HL-60 (cell line): ENCODE data around the gene IGFALS.

Experiments used
- DNase-seq, 2 experiments: peaks; one replicate each; pipeline ENCODE4 v3.0.0-alpha.2; 2010 to 2020; ENCODE audit warnings: low read depth in 1 of 2, low spot score in 1 of 2
- H3K27ac ChIP-seq: fragments of 250-450 bp; sonication (Bioruptor Pico); replicated peaks from 2 replicates; pipeline ENCODE4 v1.5.1; 2020; ENCODE audit warnings: mild to moderate bottlenecking, moderate library complexity
- H3K27me3 ChIP-seq: fragments of 250-450 bp; sonication (Bioruptor Pico); 2 replicates; pipeline ENCODE4 v1.5.1; 2021; ENCODE audit warnings: mild to moderate bottlenecking, moderate library complexity; ENCODE audit not compliant: insufficient read depth, poor library complexity, severe bottlenecking
- H3K4me3 ChIP-seq: replicated peaks from 2 replicates; pipeline ENCODE4 v1.5.1; 2011; ENCODE audit warnings: mild to moderate bottlenecking, control low read depth, low read length; ENCODE audit not compliant: insufficient read depth
- GABPA ChIP-seq: IDR thresholded peaks from 2 replicates; pipeline ENCODE4 v1.6.1; 2012; ENCODE audit warnings: low read depth
- POLR2AphosphoS5 ChIP-seq: IDR thresholded peaks from 2 replicates; pipeline ENCODE4 v1.6.1; 2012; ENCODE audit warnings: low read depth
- SPI1 ChIP-seq: IDR thresholded peaks from 2 replicates; pipeline ENCODE4 v1.6.1; 2012; ENCODE audit warnings: low read depth, mild to moderate bottlenecking, borderline replicate concordance
- TF ChIP-seq, protein P1 (sequence below): IDR thresholded peaks from 2 replicates; pipeline ENCODE4 v1.6.1; 2012; ENCODE audit warnings: low read depth; ENCODE audit not compliant: insufficient replicate concordance
- TF ChIP-seq, protein P2 (sequence below): IDR thresholded peaks from one replicate; pipeline ENCODE4 v1.5.1; 2011; ENCODE audit warnings: low read length, control low read depth, inconsistent platforms; ENCODE audit not compliant: insufficient read depth

The IGFALS gene

DNA sequence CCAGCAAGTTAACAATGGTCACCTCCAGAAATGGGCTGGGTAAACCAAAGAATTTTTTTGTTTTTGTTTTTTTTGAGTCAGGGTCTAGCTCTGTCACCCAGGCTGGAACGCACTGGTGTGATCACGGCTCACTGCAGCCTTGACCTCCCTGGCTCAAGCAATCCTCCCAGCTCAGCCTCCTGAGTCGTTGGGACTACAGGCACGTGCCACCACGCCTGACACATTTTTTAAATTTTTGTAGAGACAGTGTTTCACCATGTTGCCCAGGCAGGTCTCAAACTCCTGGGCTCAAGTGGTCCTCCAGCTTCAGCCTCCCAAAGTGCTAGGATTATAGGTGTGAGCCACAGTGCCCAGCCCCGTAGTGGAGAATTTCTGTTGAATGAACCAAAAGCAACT lies 12.8 kb downstream of the IGFALS start:
- DNase-seq, result no peak
- TF ChIP-seq POLR2AphosphoS5 (no peak), GABPA (no peak), SPI1 (no peak)
- TF ChIP-seq, protein P1, sequence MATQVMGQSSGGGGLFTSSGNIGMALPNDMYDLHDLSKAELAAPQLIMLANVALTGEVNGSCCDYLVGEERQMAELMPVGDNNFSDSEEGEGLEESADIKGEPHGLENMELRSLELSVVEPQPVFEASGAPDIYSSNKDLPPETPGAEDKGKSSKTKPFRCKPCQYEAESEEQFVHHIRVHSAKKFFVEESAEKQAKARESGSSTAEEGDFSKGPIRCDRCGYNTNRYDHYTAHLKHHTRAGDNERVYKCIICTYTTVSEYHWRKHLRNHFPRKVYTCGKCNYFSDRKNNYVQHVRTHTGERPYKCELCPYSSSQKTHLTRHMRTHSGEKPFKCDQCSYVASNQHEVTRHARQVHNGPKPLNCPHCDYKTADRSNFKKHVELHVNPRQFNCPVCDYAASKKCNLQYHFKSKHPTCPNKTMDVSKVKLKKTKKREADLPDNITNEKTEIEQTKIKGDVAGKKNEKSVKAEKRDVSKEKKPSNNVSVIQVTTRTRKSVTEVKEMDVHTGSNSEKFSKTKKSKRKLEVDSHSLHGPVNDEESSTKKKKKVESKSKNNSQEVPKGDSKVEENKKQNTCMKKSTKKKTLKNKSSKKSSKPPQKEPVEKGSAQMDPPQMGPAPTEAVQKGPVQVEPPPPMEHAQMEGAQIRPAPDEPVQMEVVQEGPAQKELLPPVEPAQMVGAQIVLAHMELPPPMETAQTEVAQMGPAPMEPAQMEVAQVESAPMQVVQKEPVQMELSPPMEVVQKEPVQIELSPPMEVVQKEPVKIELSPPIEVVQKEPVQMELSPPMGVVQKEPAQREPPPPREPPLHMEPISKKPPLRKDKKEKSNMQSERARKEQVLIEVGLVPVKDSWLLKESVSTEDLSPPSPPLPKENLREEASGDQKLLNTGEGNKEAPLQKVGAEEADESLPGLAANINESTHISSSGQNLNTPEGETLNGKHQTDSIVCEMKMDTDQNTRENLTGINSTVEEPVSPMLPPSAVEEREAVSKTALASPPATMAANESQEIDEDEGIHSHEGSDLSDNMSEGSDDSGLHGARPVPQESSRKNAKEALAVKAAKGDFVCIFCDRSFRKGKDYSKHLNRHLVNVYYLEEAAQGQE, result no peak
- TF ChIP-seq, protein P2, sequence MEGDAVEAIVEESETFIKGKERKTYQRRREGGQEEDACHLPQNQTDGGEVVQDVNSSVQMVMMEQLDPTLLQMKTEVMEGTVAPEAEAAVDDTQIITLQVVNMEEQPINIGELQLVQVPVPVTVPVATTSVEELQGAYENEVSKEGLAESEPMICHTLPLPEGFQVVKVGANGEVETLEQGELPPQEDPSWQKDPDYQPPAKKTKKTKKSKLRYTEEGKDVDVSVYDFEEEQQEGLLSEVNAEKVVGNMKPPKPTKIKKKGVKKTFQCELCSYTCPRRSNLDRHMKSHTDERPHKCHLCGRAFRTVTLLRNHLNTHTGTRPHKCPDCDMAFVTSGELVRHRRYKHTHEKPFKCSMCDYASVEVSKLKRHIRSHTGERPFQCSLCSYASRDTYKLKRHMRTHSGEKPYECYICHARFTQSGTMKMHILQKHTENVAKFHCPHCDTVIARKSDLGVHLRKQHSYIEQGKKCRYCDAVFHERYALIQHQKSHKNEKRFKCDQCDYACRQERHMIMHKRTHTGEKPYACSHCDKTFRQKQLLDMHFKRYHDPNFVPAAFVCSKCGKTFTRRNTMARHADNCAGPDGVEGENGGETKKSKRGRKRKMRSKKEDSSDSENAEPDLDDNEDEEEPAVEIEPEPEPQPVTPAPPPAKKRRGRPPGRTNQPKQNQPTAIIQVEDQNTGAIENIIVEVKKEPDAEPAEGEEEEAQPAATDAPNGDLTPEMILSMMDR, result no peak
- Histone ChIP-seq H3K27me3 (no peaks in the 10 kb centered on the region), H3K27ac (no peak overlapping the region), H3K4me3 (no peak overlapping the region)

DNA sequence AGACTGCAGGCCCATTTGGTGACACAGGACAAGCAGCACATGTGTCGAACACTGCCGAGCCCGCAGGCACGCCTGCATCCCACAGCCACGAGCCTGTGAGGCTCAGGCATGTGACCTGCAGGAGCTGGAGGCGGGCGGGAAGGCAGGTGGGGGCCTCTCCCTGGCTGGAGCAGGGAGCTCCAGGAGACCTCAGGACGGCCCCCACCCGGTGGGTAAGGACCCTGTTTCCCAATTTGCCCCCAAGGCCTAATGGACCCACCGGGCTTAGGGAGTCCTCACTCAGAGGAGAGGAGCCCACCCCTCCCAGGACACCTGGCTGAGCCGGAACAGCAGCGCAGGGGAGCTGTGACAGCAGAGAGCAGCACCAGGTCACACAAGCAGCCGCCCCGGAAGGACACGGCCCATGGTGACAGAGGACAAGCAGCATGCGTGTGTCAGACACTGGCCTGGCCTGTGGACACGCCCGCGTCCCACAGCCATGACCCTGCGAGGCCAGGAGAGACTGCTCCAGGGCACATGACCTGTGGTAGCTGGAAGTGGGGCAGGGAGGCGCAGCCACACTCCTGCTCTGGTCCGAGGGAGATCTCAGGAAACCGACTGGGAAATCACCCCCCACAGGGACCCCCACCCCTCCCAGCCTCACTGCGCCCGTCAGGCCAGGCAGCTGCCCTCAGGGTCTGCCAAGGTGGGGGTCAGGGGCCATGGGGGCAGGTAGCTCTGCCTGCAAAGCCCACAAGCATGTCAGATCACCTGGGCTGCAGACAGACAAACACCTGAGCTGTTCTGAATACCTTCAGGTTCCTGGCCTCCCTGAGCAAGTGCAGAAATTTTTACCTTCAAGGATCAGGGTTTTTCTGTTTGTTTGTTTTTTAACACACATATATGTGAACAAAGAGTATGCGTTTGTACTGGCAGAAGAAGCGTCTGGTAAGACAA lies 13.5 kb downstream of the IGFALS start:
- no peak for DNase-seq
- Histone ChIP-seq H3K27me3 (no peaks in the 10 kb centered on the region), H3K4me3 (no peak overlapping the region), H3K27ac (no peak overlapping the region)
- TF ChIP-seq POLR2AphosphoS5, result peak; percentile 67; the same call in 1 of the 2 replicates
- TF ChIP-seq, protein P2, result no peak

DNA sequence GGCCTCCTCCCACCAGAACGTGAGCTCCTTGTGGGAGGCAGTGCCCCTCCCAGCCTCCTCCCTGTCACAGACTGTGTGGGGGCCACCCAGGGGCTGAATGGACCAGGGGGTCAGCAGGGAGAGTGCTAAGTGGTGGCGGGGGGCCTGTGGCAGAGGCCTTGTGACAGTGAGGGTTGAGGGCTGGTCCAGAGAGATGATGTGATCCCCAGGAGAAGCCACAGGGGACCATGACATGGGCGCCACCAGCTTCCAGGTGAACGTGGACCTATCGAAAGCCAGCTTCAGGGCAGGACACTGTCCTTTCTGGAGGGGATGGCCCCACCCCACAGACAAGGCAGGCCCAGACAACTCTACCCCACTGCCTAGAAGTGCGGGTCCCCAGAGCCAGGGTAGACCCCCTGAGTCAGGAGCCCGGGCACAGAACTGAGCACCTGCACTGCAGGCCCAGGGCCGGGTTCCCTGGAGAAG lies 14.2 kb downstream of the IGFALS start:
- Histone ChIP-seq H3K4me3 (no peak overlapping the region), H3K27me3 (no peaks in the 10 kb centered on the region), H3K27ac (no peak overlapping the region)
- TF ChIP-seq GABPA (no peak), POLR2AphosphoS5 (peak; percentile 5; the same call in 1 of the 2 replicates)
- no peak for DNase-seq

DNA sequence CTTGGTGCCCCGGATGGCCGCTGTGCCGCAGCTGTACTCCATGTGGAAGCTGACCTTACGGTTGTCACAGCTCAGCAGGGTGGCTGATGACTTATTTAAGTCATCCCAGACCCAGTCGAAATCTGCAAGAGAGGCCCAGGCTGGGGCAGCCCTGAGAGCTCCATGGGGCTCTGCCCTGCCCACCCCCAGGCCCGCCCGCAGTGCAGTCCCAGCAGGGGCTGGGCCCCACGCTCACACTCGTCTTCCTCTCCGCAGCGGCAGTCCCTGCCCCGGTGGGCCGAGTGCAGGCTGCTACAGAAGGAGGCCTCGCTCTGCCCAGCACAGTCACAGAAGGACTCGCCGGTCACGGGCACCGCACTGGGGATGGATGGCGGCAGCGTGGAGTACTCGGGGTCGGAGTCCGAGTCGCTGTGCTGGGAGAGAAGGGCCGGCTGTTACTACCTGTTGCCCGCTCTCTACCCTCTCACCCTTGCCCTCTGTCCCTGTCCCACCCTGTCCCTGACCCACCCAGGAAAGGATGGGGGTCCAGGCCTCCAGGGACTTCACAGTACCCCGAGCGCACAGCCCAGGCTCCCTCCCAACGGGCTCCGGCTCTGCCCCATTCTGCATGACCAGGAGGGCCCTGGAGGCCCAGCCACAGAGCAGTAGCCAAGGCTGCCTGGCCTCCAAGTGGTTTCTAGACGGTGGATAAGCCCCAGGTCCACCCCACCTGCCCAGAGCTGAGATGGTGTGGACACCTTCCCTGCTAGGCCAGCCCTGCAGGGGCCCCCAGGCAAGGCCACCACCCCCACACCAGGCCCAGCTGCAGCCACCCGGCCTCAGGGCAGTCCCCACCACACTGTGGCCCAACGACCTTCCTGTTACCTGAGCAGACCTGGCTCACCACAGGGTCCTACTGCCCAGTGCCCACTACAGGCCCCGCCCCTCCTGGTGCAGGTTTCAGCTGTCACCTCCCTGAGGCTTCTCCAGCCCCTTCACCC lies 15.0 kb downstream of the IGFALS start:
- DNase-seq, result no peak

More for the DNA sequence above, 15.0 kb downstream of the IGFALS start:
- TF ChIP-seq GABPA (no peak), POLR2AphosphoS5 (peak; percentile 22), SPI1 (no peak)
- TF ChIP-seq, protein P2, result no peak
- TF ChIP-seq, protein P1, result no peak
- Histone ChIP-seq H3K27me3 (no peaks in the 10 kb centered on the region), H3K27ac (no peak overlapping the region), H3K4me3 (no peak overlapping the region)
